HL-60 (cell line): ENCODE measurements around the gene ECHS1.

Source experiments
- POLR2AphosphoS5 ChIP-seq: IDR thresholded peaks from 2 replicates; pipeline ENCODE4 v1.6.1; 2012; ENCODE audit warnings: low read depth
- SPI1 ChIP-seq: IDR thresholded peaks from 2 replicates; pipeline ENCODE4 v1.6.1; 2012; ENCODE audit warnings: low read depth, mild to moderate bottlenecking, borderline replicate concordance
- TF ChIP-seq, protein P1 (sequence below): IDR thresholded peaks from one replicate; pipeline ENCODE4 v1.5.1; 2011; ENCODE audit warnings: low read length, control low read depth, inconsistent platforms; ENCODE audit not compliant: insufficient read depth
- TF ChIP-seq, protein P2 (sequence below): IDR thresholded peaks from 2 replicates; pipeline ENCODE4 v1.6.1; 2012; ENCODE audit warnings: low read depth; ENCODE audit not compliant: insufficient replicate concordance

DNA sequence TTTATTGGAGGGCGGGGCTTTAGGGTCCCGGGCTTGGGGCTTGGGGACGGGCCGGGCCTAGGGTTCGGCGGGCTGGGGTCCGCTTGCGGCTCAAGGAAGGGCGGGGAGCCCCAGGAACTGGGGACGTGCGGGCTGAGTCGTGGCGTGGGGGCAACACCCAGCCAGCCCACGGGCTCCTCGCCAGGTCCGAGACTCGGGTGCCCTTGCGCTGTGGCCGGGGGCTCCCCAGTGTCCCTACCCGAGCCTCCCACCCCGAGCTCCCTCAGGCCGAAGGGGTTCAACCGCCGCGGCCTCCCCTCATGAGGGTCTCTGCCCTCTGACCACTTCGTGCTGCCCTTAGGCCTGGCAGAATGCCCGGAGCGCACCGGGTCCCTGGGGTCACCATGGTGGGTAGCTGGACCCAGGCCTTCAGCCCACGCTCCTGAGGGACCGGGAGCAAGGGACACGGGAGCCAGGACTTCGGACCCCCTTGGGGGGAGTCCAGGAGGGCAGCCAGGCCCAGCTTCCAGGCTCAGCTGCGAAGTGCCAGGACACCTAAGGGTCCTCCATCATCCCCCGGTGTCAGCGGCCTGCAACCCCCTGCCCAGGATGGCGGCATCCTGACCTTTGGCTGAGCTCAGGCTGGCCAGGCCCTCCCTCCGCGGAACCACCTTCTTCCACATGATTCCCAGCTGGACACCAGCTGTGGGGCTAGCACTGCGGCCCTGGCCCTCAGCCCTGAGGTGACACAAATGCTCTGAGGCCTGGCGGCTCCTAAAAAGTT lies 14.8 kb downstream of the ECHS1 start:
- TF ChIP-seq, protein P1, sequence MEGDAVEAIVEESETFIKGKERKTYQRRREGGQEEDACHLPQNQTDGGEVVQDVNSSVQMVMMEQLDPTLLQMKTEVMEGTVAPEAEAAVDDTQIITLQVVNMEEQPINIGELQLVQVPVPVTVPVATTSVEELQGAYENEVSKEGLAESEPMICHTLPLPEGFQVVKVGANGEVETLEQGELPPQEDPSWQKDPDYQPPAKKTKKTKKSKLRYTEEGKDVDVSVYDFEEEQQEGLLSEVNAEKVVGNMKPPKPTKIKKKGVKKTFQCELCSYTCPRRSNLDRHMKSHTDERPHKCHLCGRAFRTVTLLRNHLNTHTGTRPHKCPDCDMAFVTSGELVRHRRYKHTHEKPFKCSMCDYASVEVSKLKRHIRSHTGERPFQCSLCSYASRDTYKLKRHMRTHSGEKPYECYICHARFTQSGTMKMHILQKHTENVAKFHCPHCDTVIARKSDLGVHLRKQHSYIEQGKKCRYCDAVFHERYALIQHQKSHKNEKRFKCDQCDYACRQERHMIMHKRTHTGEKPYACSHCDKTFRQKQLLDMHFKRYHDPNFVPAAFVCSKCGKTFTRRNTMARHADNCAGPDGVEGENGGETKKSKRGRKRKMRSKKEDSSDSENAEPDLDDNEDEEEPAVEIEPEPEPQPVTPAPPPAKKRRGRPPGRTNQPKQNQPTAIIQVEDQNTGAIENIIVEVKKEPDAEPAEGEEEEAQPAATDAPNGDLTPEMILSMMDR = no peak
- TF ChIP-seq POLR2AphosphoS5 (no peak), SPI1 (no peak)
- TF ChIP-seq, protein P2, sequence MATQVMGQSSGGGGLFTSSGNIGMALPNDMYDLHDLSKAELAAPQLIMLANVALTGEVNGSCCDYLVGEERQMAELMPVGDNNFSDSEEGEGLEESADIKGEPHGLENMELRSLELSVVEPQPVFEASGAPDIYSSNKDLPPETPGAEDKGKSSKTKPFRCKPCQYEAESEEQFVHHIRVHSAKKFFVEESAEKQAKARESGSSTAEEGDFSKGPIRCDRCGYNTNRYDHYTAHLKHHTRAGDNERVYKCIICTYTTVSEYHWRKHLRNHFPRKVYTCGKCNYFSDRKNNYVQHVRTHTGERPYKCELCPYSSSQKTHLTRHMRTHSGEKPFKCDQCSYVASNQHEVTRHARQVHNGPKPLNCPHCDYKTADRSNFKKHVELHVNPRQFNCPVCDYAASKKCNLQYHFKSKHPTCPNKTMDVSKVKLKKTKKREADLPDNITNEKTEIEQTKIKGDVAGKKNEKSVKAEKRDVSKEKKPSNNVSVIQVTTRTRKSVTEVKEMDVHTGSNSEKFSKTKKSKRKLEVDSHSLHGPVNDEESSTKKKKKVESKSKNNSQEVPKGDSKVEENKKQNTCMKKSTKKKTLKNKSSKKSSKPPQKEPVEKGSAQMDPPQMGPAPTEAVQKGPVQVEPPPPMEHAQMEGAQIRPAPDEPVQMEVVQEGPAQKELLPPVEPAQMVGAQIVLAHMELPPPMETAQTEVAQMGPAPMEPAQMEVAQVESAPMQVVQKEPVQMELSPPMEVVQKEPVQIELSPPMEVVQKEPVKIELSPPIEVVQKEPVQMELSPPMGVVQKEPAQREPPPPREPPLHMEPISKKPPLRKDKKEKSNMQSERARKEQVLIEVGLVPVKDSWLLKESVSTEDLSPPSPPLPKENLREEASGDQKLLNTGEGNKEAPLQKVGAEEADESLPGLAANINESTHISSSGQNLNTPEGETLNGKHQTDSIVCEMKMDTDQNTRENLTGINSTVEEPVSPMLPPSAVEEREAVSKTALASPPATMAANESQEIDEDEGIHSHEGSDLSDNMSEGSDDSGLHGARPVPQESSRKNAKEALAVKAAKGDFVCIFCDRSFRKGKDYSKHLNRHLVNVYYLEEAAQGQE = no peak
